ENCODE results near the gene ERG. TPM values are rescaled to one million over a fixed set of nuclear protein-coding genes. Genes with fewer than 3 reads are reported as not detected.

Gene ERG
- total and polyA plus RNA-seq, 9 of the 15 experiments (the other 6 are each of a cell fraction or from before 2014, with no cell fraction given), result 0.06 TPM; not detected in 8

DNA sequence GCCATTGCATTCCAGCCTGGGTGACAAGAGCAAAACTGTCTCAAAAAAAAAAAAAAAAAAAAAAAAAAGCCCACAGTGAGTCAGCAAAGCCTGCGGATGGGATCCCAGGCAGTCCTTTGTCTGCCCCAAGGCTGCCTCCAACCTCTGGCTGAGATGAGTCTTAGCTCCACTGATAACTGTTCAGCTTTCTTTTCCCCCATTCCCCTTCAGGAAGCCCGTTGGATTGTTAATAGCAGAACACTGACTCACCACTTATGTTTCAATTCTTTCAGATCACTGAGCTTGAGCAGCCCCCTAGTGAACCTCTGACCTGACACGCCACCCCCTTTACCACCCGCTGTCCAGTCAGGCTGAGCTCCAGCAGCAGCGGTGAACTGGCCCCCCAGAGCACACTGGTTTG lies 57.5 kb downstream of the ERG start (continued):
- TF ChIP-seq, protein P1, sequence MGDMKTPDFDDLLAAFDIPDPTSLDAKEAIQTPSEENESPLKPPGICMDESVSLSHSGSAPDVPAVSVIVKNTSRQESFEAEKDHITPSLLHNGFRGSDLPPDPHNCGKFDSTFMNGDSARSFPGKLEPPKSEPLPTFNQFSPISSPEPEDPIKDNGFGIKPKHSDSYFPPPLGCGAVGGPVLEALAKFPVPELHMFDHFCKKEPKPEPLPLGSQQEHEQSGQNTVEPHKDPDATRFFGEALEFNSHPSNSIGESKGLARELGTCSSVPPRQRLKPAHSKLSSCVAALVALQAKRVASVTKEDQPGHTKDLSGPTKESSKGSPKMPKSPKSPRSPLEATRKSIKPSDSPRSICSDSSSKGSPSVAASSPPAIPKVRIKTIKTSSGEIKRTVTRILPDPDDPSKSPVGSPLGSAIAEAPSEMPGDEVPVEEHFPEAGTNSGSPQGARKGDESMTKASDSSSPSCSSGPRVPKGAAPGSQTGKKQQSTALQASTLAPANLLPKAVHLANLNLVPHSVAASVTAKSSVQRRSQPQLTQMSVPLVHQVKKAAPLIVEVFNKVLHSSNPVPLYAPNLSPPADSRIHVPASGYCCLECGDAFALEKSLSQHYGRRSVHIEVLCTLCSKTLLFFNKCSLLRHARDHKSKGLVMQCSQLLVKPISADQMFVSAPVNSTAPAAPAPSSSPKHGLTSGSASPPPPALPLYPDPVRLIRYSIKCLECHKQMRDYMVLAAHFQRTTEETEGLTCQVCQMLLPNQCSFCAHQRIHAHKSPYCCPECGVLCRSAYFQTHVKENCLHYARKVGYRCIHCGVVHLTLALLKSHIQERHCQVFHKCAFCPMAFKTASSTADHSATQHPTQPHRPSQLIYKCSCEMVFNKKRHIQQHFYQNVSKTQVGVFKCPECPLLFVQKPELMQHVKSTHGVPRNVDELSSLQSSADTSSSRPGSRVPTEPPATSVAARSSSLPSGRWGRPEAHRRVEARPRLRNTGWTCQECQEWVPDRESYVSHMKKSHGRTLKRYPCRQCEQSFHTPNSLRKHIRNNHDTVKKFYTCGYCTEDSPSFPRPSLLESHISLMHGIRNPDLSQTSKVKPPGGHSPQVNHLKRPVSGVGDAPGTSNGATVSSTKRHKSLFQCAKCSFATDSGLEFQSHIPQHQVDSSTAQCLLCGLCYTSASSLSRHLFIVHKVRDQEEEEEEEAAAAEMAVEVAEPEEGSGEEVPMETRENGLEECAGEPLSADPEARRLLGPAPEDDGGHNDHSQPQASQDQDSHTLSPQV (IDR thresholded peaks at IDR 0.05), result no peak
- TF ChIP-seq MTA1 (IDR thresholded peaks at IDR 0.05; ENCODE audit: borderline replicate concordance), result no peak
- peak; percentile 78 for TF ChIP-seq NFE2 (IDR thresholded peaks at IDR 0.05; ENCODE audit: low read depth)
- TF ChIP-seq, protein P2, sequence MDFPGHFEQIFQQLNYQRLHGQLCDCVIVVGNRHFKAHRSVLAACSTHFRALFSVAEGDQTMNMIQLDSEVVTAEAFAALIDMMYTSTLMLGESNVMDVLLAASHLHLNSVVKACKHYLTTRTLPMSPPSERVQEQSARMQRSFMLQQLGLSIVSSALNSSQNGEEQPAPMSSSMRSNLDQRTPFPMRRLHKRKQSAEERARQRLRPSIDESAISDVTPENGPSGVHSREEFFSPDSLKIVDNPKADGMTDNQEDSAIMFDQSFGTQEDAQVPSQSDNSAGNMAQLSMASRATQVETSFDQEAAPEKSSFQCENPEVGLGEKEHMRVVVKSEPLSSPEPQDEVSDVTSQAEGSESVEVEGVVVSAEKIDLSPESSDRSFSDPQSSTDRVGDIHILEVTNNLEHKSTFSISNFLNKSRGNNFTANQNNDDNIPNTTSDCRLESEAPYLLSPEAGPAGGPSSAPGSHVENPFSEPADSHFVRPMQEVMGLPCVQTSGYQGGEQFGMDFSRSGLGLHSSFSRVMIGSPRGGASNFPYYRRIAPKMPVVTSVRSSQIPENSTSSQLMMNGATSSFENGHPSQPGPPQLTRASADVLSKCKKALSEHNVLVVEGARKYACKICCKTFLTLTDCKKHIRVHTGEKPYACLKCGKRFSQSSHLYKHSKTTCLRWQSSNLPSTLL (IDR thresholded peaks at IDR 0.05), result no peak

DNA sequence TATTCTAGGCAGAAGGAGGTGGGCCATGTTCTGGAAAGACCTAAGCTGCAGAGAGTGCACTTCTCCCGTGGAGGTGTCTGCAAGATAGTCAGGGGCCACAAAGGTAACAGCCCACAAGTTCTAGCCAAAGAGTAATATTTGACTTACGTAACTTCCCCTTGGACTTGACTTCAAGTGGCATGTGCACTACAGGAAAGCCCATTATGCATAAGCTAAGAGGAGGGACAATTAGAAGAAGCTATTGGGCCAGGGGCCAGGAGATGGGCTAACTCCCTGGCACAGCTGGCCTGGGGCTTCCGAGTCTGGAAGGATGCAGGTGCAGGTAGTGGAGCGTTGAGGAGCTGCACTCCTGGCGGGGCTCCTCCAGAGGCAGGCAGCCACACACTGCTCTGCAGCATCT lies 58.3 kb downstream of the ERG start:
- Histone ChIP-seq H3K27me3 (ENCODE audit: control insufficient read depth in 2 of 2, insufficient read depth in 2 of 2, low read length in 2 of 2) (peaks cover 14 to 52% of the 10 kb centered on the region in 2 experiments; a peak in 4 of 5 replicates), H3K4me2 (ENCODE audit: insufficient read depth, low read length) (no peak overlapping the region), H3K4me3 (no peak overlapping the region), H3K9me3 (replicated peaks; ENCODE audit: control insufficient read depth, insufficient read depth, low read depth, low read length) (no peaks in the 10 kb centered on the region), H3K9ac (ENCODE audit: insufficient read depth in 1 of 2, low read depth in 2 of 2, low read length in 2 of 2) (no peak overlapping the region; a peak in 1 of 4 replicates), H4K20me1 (replicated peaks; ENCODE audit: control insufficient read depth, insufficient read depth, low read length) (peaks cover 21% of the 10 kb centered on the region; the same call in 1 of the 2 replicates), H3K36me3 (ENCODE audit: control insufficient read depth, insufficient read depth, low read length) (no peaks in the 10 kb centered on the region), H3K27ac (ENCODE audit: extremely low read depth, low read depth, low read length) (no peak overlapping the region), H3K79me2 (ENCODE audit: control insufficient read depth, insufficient read depth, low read length) (no peaks in the 10 kb centered on the region), H3K4me1 (replicated peaks in 1 of 2; ENCODE audit: control insufficient read depth in 2 of 2, insufficient read depth in 2 of 2, low read length in 2 of 2) (peaks cover 3 to 4% of the 10 kb centered on the region in 2 experiments; a peak in 1 of 5 replicates), H3K9me1 (ENCODE audit: control insufficient read depth, insufficient read depth, low read length) (no peaks in the 10 kb centered on the region), H2AFZ (ENCODE audit: low read depth, low read length) (no peak overlapping the region)
- ATAC-seq, result no peak
- CTCF ChIA-PET (ENCODE audit: low intra/inter-chr PET ratio), result no interaction called here
- in situ Hi-C loops (cut with MboI) (no loop called here), intact Hi-C loops (cut with micrococcal nuclease) (no loop called here)
- POLR2A ChIA-PET, result no interaction called here
- BruUV-seq (replicated peaks), result no TSS peak
- no peak for FAIRE-seq
- DNase-seq (ENCODE audit: extremely low read depth in 1 of 4, low spot score in 3 of 4), result no peak
- 1% methylated on average over 5 of the region's 5 CpGs for WGBS (ENCODE audit: insufficient coverage, low coverage, missing lambda C conversion rate)
- TF ChIP-seq ELF2 (CRISPR knock-in tag; IDR thresholded peaks at IDR 0.05), result no peak
- TF ChIP-seq, protein P3, sequence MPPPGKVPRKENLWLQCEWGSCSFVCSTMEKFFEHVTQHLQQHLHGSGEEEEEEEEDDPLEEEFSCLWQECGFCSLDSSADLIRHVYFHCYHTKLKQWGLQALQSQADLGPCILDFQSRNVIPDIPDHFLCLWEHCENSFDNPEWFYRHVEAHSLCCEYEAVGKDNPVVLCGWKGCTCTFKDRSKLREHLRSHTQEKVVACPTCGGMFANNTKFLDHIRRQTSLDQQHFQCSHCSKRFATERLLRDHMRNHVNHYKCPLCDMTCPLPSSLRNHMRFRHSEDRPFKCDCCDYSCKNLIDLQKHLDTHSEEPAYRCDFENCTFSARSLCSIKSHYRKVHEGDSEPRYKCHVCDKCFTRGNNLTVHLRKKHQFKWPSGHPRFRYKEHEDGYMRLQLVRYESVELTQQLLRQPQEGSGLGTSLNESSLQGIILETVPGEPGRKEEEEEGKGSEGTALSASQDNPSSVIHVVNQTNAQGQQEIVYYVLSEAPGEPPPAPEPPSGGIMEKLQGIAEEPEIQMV (tag; conservative IDR thresholded peaks at IDR 0.05; ENCODE audit: low read depth), result no peak
- no peak for TF ChIP-seq ZNF282 (CRISPR knock-in tag; IDR thresholded peaks at IDR 0.05)
- TF ChIP-seq RAD21 (CRISPR knock-in tag; conservative IDR thresholded peaks at IDR 0.05 in 1 of 2, IDR thresholded peaks at IDR 0.05 in 1 of 2), result no peak
